22Rv1 (cell line): ENCODE results near the gene P2RX3.

Experiments
- H3K27ac ChIP-seq: fragments of 450-650 bp; 2 replicates; pipeline ENCODE4 v1.5.1; 2017
- ZFX ChIP-seq: fragments of 450-650 bp; IDR thresholded peaks from 2 replicates; pipeline ENCODE4 v1.6.1; 2017; ENCODE audit warnings: antibody characterized with exemption, borderline replicate concordance
- TF ChIP-seq, protein P1 (sequence below): fragments of 450-650 bp; IDR thresholded peaks from 2 replicates; pipeline ENCODE4 v1.5.1; 2017; ENCODE audit warnings: mild to moderate bottlenecking

The P2RX3 gene

DNA sequence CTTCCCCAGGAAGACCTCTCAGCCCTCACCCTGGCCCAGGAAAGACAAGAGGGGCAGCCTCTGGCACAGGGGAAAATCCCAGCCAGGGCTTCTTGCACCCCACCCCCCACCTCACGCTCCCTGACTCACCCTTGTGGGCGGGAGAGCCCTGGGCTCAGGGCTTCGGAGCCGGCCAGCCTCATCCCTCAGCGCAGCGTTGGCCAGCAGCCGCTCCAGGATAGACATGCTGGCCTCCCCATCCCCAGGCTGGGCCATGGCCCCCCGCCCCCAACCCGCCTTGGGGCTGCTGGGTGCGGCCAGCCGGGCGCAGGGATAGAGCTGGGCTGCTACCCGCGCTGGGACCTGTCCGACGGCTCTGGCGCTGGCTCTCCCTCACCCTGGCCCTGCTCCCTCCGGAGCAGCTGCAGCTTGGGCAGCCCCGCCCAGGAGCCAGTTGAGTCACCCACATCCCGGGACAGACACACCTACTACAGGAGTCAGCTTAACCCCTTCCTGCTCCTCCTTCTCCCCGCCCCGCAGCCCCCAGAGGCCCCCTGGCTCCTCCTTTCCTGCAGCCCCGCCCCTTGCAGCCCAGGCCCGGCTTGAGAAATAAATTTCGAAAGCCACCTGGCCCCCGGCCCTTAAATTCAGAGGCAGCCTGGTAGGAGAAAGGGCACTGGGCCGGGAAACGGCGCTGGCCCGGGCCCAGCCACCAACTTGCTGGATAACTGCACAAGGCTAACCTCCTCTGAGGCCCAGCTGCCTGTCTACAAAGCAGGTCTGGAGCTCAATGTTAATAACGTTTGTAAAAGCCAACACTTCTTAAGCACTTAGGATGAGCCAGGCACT, 26.8 kb upstream of the P2RX3 start:
- H3K27ac ChIP-seq, result peak overlapping the region; percentile 73
- TF ChIP-seq ZFX, result no peak
- TF ChIP-seq, protein P1, sequence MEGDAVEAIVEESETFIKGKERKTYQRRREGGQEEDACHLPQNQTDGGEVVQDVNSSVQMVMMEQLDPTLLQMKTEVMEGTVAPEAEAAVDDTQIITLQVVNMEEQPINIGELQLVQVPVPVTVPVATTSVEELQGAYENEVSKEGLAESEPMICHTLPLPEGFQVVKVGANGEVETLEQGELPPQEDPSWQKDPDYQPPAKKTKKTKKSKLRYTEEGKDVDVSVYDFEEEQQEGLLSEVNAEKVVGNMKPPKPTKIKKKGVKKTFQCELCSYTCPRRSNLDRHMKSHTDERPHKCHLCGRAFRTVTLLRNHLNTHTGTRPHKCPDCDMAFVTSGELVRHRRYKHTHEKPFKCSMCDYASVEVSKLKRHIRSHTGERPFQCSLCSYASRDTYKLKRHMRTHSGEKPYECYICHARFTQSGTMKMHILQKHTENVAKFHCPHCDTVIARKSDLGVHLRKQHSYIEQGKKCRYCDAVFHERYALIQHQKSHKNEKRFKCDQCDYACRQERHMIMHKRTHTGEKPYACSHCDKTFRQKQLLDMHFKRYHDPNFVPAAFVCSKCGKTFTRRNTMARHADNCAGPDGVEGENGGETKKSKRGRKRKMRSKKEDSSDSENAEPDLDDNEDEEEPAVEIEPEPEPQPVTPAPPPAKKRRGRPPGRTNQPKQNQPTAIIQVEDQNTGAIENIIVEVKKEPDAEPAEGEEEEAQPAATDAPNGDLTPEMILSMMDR, result no peak

DNA sequence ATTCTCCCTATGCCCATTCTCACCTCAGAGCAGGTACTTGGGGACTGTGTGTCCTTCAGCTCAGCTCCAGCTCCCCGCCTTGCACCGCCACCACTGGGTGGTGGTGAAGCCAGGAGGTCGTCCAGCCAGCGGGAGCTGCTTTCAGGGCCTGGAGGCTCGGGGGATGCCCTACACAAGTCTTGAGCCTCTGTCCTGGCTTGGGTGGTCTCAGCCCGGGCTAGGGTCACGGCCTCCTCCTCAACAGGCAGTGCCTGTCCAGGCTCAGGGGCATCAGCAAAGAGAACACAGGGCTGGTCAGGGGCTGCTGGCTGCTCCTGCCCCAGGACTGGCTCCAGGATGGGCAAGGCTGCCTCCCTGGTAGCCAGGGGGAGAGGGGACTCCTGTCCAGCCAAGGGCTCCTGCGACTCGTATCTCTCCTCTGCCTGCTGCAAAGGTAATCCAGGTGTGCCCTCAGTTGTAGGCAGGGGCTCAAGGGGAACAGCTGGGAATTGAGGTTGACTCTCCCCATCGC, 25.6 kb upstream of the P2RX3 start:
- TF ChIP-seq, protein P1, result no peak
- no peak for TF ChIP-seq ZFX
- H3K27ac ChIP-seq, result peak overlapping the region; percentile 73

DNA sequence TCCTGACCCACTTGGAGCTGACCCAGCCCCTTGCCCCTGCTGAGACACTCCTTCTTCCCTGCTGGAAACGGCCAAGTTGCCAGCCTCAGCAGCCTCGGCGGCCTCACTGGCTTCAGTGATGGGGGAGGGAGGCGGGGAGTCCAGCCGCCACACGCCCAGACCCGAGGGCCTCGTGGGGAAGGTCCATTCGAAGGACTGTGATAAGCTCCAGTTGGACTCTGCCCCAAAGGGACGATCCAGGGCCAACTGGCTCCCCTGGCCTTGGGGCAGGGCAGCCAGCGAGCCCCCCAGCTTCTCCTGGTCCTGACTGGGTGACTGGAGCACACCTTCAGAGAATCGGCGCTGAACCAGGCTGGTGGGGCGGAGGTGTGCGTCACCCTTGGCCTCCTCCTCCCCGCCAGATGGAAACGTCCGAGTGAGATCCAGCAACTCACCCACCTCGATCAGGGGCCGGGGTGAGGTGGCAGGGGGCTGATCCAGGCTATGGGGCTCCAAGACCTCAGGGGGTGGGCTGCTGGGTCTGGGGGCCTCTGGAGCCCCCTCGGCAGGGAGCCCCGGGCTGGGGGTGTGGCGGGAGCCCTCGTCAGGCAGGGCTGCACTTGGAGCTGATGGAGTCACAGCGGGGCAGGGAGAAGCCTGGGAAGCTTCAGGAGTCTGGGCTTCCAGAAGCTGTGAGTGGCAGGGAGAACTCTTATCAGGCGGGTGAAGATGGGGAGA, 24.9 kb upstream of the P2RX3 start:
- H3K27ac ChIP-seq, result peak overlapping the region; percentile 73; the same call in 1 of the 2 replicates
- TF ChIP-seq, protein P1, result no peak
- no peak for TF ChIP-seq ZFX

DNA sequence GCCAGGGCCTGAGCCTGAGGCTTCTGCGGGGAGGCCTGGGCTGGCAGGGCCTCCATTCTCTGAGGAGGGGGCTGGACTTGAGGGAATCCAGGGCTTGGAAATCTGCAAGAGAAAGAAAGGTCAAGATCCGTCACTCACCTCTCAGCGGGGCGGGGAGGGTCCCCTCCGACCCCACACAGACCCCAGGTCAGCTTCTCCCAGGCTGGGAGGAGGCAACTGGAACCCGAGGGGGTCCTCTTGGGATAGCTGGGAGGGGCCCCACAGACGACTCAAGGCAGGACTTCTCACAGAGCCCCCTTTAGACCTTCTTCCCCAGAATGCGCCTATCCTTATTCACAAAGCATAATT, 24.4 kb upstream of the P2RX3 start:
- TF ChIP-seq, protein P1, result no peak
- TF ChIP-seq ZFX, result no peak
- H3K27ac ChIP-seq, result no peak overlapping the region

DNA sequence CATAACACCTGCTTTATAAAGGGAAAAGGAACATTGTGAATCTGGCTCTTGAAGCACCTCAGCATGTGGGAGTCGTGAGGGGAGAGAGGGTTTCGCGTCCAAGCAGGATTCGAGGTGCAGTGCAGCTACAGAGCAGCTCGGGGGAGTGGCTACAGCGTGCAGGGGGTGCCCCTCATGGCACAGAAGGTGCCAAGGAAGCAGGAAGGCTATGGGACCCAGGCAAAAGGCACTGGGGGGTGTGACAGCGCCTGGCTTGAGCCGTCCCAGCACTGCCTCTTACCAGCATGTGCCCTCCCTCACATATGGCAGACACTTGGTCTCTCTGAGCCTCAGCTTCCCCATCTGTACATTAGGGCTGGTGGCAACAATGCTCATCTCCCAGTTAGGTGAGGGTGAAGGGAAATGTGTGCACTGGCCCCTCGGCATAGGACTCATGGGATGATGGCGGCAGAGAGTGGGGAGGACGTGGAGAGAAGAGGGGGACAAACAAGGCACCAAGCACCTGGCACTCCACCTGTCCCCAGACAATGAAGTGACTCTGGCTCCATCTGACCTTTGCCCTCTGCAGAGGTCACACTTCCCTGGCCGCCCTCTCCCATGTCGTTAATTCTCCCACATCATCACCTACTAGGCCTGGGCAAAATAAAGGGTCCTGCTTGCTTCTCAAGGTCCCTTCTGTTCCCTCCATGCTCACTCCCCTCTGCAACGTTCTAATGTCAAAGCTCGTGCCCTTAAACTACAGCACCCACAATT, 23.8 kb upstream of the P2RX3 start:
- H3K27ac ChIP-seq, result no peak overlapping the region
- TF ChIP-seq, protein P1, result no peak
- TF ChIP-seq ZFX, result no peak

DNA sequence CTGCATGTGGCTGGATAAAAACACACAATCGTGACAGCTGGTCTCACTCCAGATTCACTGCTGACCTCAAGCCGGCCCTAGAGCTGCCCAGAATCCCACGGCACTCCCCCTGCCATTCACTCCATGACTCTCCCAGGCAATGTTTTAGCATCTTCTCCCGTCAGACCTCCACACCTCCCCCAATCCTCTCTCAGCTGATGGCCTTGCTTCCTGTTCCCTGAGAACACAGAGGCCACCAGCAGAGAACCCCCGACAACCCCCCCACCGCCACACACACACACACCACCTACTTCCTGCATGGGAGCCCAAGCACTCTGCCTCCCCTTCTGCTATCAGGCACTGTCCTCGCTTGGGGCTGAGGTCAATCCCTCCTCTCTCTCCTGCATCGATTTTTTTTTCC, 22.7 kb upstream of the P2RX3 start:
- TF ChIP-seq ZFX, result no peak
- TF ChIP-seq, protein P1, result no peak
- no peak overlapping the region for H3K27ac ChIP-seq
